Measurements from ENCODE around the gene MPDU1.

- TF ChIP-seq, protein P1, sequence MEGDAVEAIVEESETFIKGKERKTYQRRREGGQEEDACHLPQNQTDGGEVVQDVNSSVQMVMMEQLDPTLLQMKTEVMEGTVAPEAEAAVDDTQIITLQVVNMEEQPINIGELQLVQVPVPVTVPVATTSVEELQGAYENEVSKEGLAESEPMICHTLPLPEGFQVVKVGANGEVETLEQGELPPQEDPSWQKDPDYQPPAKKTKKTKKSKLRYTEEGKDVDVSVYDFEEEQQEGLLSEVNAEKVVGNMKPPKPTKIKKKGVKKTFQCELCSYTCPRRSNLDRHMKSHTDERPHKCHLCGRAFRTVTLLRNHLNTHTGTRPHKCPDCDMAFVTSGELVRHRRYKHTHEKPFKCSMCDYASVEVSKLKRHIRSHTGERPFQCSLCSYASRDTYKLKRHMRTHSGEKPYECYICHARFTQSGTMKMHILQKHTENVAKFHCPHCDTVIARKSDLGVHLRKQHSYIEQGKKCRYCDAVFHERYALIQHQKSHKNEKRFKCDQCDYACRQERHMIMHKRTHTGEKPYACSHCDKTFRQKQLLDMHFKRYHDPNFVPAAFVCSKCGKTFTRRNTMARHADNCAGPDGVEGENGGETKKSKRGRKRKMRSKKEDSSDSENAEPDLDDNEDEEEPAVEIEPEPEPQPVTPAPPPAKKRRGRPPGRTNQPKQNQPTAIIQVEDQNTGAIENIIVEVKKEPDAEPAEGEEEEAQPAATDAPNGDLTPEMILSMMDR (conservative IDR thresholded peaks at IDR 0.05; ENCODE audit: low read length), result no peak
- TF ChIP-seq EZH2phosphoT487 (IDR thresholded peaks at IDR 0.05; ENCODE audit: borderline replicate concordance, low read depth, low read length), result no peak
These were observed 26.4 kb upstream of the MPDU1 start for GRCh38 chr17:7557147-7557764.
